ENCODE results near the gene NPSR1. TPM values are rescaled to one million over a fixed set of nuclear protein-coding genes. Genes with fewer than 3 reads are reported as not detected.
"Not testable (repeated sequence)": the region's sequence is repeated elsewhere in the genome, so short reads cannot be mapped to it uniquely, and the experiment has no call there.

Gene NPSR1, protein sequence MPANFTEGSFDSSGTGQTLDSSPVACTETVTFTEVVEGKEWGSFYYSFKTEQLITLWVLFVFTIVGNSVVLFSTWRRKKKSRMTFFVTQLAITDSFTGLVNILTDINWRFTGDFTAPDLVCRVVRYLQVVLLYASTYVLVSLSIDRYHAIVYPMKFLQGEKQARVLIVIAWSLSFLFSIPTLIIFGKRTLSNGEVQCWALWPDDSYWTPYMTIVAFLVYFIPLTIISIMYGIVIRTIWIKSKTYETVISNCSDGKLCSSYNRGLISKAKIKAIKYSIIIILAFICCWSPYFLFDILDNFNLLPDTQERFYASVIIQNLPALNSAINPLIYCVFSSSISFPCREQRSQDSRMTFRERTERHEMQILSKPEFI
- not detected for total RNA-seq

DNA sequence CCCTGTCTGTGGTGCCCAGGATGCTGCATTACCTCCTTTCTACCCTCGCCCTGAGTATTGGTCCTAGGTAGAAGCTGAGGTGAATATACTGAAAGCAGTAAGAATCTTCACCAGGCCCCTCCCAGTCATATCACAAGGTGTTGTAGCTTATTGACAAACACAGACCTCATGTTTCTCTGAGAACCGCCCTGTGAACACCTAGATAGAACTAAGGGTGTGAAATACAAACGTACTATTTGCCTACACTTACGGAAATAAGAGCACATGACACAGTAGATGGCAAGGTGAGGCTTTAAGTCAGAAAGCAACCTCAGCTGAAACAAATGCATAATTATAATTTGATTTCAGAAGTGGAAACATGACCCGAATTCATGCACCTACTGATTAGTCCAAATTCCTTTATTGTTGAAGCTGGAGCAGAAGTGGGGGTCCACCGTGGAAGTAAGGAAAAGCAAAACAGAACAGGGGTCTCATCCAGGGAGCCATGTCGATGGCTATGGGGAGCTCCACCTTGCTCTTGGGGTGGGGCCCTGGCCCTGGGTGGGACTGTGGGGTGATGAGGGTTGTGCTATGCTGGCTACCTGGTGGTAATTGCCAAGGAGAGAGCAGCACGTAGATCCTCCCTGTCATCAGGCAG is at the start of gene NPSR1:
Gene NPSR1, plus strand, starts transcription at position 587 of the 637 bp plus-strand sequence. CDS start 195 bp downstream, outside the sequence.
- DNase-seq, result no peak

DNA sequence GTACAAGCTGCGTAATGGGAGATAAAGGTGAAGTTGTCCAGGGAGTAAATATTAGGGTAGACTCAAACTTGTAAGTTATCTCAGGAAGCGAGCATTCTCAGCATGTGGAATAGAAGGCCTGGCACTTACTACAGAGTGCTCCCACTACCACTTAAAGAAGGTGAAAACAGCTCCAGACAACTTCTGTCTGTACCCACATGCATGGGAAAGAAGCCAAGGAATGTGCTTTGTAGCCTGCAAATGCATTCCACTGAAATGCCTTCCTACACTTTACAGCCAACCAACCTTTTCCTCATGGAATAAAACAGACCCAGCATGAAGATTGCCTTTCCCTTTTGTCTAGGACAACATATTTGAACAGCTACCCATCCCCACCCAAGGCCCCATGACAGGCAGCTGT is 45.4 kb upstream of the NPSR1 start:
- DNase-seq, result no peak

DNA sequence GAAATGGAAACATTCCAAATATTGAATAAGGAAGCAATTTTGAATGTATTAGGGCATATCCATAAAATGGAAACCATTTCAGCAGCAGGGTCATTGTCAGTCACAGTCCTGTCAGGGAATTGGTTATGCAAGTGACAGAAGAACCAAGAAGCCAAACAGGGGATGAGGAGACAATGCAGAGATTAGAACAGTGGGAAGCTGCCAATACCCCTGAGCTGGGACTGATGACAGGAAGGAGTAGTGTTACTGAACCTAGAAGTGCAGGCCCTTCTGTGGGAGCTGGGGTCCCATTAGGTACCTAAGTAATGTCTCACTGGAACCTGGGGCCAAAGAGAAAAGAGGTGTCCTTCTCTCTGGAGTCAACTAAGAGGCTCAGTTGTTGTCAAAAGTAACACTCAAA is 37.6 kb upstream of the NPSR1 start:
- no peak for DNase-seq

DNA sequence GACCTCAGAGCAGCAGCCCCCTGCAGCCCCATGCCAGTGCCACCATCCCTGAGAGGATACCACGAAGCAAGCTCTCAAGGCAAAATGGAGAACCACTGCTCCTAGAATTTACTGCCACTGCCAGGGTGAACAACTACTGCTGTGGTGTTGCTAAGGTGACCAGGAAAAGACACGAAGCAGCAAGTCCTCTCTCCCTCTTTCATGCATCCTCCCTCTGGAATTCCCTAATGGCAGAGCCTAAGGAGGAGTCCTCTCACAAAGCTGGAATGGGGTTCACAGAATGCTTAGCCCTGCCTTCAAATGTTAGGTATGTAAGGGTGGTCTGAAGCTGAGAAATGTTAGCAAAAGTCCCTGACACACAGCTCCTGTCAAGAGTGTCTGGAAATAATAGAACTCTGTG is 35.8 kb upstream of the NPSR1 start:
- DNase-seq, result no peak

DNA sequence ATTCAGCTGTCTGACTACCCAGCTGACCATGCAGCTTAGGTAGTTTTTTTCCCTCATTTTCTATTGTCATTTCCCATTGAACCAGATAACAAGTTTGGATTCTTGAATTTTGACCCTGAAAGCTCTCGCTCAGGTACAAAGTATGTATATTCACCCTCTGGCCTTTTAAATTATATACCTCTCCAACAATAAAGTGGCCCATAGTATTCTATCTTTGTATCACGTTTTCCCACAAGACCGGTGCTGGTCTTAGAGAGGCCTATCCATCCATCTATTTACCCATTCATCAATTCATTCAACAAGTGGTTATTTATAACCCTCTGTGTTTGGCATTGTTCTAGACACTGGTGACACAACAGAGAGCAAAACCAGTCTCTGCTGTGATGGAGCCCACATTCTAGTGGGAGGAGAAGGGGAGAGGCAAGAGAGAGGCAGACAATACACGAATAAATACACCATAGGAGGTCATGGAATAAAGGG is 35.2 kb upstream of the NPSR1 start:
- no peak for DNase-seq

DNA sequence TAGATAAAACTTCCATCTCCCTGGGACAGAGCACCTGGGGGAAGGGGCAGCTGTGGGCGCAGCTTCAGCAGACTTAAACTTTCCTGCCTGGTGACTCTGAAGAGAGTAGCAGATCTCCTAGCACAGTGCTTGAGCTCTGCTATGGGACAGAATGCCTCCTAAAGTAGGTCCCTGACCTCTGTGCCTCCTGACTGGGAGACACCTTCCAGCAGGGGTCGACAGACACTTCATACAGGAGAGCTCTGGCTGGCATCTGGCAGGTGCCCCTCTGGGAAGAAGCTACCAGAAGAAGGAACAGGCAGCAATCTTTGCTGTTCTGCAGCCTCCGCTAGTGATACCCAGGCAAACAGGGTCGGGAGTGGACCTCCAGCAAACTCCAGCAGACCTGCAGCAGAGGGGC is 29.4 kb upstream of the NPSR1 start:
- not testable (repeated sequence) for DNase-seq

DNA sequence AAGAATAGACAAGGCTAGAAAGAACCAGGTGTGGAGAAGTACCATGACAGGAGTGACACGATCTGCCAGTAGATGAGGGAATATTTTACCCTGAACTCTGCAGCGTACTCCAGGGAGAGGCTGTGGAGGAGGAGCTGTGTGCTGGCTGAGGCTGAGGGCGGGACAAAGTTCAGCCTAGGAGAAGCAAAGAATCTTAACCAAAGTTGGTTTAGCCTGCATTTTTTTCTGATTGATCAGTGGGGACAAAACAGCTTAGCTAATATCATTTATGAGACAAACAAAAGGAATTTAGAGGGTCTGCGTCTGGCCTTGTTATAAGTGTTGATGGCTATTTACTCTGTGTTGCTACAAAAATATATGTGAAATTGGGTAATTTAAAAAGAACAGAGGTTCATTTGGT is 5.2 kb upstream of the NPSR1 start:
- DNase-seq, result no peak

DNA sequence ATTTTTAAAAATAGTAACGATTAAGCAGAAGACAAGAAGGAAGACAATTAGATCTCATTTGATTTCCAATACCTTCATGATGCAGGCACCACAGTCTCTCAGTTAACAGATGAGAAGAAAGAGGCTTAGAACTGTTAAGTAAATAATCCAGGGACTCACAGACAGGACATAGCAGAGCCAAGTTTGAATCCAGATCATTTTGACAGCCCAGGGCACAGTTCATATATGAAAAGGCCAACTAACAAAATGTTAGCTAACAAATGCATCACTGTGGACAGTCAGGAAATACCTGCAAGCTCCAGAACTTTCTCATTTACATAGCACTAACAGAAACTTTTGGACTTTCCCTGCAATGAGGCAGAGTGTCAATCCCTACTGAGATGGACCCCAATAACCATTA is 4.2 kb upstream of the NPSR1 start:
- DNase-seq, result no peak

DNA sequence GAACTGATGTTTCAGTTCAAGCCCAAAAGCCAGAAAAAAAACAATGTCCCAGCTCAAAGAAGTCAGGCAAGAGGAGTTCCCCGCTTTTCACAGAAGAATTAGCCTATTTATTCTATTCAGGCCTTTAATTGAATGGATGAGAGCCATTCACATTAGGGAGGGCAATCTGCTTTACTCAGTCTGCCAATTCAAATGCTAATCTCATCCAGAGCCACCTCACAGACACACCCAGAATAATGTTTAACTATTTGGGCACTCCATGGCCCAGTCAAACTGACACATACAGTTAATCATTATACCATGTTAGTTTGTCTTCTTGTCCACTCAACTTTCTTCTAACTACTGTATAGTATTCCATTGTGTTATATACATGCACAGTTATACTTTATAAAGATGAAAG is 2.6 kb upstream of the NPSR1 start:
- no peak for DNase-seq

DNA sequence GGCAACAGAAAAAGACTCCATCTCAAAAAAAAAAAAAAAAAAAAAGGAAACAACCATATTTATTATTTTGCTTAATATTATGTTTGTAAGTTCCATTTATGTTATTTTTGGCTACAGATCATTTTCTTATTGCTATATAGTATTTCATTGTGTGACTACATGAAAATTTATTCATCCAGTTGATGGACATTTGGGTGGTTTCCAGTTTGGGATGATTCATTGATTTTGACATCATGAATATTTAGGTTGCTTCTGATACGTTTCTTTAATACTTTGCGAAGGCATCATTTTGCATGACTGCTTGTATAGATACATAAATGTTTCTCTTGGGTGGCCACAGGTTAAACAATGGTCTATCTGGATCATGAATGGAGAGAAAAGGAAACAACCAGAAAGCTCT is 2.0 kb upstream of the NPSR1 start:
- no peak for DNase-seq

DNA sequence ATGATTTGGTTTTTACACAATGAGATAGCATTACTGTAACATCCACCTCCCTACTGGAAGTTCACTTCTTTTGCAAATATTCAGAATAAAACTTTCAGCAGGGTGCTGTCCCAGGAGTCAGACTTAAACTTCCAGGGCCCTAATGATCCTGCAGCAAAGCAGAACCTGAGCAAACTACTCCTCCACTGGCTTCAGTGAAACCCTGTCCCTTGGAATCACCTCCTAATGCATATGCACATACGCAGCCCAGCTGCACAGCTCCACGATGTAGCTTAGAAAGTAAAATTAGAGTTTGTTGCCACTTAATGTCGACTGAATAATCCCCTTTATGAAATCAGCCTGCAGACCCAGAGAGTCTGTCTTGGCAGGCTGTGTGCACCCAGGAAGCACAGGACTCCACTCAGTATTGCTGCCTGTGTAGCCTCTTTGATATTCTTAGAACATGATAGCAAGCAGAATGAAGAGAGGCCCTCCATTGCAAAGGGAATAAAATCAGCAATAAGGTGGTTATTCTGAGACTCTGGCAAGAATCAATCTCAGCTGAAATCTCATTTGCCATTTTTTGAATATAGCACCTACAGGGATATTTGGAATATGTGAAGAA is 1.6 kb downstream of the NPSR1 start:
- DNase-seq, result no peak

DNA sequence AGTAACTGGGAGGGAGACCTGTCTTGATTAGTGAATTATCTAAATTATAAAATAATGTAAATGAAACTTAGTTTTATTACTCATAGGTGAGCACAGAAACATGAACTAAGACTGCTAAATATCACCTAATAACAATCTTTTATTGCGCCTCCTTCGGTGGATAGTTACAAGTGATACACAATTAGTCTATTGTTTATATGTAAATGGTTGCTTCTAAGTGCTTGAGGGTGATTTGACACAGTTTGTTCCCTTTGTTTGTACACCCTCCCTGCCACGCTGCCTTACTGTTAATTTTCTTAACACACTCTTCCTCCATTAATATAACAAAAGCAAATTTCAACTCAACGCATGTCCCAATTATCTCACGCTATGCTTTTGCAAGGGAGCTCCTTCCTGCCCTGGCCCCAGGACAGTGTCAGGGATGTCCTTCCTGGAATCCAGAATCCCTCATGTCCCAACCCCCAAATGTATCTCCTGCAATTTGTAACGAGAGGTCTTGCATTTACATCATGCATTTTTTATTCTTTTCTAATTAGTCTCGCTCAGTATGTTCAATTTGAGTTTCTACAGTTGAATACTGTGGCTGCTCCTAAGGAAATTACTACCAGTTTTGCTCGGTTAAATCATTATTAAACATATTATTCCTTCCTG is 4.2 kb downstream of the NPSR1 start:
- DNase-seq, result no peak

DNA sequence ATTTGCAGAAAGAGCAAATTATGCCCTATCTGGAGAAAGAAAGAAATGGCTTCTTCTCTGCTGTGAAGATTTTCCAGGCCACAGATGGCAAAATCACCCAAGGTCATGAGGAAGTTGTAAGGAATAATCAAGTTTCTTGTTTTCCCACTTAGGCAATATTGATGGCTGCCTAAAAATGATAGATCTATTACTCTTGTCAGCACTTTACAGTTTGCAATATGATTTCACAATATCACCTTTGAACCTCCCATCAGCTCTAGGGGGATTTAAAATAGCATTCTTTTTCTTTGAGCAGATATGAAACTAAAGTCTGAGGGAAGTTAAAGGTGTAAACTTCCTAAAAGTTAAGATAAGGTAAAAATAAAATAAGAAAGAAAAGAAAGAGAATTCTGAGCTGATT is 6.7 kb downstream of the NPSR1 start:
- DNase-seq, result no peak

DNA sequence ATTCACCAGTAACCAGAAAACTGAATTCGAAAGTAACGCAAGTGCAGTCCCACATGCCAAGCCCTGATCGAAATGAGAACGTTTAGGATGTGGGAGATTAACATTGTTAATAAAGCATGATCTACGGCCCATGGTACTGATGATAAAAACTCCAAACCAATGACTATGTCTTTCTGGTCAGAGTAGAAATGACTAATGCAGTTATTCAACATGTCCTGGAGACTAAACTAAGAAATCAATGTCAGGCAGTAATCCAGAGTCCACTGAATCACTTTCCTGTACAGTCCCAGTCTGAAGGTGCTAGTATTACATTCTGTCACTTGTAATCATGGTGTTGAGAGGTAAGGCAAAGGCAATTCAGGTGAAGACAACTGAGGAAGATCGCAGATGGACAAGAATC is 14.4 kb downstream of the NPSR1 start:
- DNase-seq, result no peak

DNA sequence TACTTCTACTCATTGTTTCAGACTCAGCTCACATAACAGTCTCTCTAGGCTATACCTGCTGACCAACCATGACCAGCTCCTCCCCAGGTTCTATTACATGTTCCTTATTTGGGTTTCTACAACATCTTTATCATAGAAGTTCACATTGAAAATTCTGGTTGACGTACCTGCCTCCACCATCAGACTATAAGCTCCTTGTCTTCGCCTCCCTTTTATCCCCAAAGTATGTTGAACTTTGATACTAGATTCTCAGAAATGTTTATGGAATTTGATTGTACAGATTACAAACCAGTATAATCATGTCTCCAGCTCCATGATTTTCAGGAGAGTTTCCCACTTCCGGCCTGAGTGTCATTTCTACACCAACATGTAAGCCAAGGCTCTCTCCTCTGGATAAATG is 15.0 kb downstream of the NPSR1 start:
- DNase-seq, result no peak

DNA sequence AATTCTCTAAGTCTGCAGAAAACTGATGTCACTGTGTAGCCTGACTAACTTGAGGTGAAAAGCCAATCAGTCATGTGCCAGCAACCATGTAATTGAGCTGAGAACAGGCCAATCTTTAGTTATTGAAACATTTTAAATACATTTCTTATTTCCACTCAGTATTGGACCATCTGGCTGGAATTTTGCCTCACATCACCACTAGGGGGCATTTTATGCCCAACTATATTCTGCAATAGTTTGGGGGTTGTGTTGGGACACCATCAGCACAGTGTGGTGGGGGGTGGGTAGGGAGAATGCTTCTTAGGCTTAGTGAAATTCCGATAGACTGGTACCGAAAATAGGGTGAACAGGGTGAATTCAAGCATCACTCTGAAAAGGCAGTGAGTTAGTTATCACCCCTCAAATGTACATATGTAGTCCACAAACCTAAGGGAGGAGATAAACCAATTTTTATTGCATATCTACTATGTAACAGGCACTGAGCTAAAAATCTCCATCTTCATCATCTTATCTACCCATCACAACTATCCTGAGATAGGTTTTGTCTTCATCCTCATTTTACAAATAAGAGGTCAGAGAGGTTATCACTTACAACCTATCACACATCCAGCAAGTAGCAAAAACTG is 17.8 kb downstream of the NPSR1 start:
- no peak for DNase-seq

DNA sequence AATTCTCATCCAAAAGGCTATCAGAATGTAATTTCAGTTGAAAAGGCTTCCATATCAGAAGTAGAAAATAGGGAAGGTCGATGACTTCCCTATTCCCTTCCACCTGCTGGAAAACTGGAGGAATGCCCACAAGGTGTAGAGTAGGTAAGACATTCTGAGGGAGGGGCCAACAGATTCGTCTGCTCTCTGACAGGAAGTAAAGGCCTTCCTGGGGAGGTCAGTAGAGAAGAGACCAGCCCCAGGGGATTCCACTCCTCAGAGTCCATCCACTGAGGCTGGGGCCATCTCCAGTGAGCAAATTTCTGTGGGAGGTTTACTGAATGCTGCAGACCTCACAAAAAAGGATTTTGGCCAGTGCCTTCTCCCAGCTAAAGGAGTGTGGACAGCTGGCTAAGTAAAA is 19.5 kb downstream of the NPSR1 start:
- no peak for DNase-seq

DNA sequence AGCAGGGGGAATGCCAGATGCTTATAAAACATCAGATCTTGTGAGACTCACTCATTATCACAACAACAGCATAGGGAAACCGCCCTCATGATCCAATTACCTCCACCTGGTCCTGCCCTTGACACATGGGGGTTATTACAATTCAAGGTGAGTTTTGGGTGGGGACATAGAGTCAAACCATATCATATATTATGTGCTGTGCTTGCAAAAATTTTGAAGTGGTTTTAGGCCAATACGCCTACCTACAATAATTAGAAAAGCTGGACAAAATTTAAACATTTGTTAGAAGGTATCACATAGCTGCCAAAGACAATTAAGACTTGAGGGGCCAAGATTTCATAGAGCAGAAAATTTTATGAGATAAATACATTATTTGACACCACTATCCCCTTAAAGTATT is 29.5 kb downstream of the NPSR1 start:
- no peak for DNase-seq

DNA sequence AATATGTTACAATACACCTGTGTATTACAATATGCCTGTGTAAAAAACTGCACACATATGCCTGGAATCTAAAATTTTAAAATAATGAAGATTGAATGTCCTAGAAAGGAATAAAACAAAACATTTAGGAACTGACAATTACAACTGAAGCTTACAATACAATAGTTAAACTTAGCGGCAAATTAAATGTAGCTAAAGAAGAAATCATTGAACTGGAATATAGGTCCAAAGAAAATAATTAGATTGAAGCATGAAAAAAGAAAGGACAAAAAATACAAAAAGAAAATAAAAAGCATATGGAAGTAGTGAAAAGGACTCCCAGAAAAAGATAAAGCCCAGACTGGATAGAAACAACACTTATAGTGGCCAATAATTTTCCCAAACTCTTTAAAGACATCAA is 38.4 kb downstream of the NPSR1 start:
- DNase-seq, result no peak

DNA sequence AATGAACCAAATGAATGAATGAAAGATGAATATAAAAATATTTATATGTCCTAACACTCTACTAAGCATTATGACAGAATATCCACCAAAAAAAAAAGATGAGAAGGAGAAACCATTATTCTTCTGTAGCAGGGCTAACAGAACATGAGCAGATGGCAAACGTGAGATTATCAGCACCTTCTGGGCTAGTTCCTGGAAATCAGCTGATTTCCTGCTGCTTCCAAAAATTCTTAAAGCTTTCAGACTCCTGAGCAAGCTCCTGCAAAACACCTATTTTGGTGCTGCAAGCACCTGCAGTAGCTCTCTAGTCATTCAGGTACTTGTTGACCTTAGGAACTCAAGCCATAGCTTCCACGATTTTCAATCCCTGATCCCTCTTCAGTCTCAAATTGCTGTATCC is 51.8 kb downstream of the NPSR1 start:
- no peak for DNase-seq

DNA sequence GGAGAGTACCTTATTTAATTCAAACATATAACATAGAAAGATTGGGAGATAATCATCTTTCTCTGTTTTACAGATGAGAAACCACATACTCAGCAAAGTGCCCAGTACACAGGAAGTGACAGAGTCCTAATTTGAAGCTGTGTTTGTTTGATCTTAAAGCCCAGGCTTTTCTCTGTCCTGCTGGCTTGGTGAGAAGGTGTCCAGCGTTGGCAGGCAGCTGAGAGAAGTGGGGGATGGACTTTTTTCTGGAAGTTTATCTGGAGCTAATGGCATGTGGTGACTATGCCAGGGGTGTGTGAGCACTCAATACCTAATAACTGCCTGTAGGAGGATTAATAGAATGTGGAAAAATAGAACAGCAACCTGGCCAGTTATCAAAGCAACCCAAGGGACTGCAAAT is 60.8 kb downstream of the NPSR1 start:
- no peak for DNase-seq

DNA sequence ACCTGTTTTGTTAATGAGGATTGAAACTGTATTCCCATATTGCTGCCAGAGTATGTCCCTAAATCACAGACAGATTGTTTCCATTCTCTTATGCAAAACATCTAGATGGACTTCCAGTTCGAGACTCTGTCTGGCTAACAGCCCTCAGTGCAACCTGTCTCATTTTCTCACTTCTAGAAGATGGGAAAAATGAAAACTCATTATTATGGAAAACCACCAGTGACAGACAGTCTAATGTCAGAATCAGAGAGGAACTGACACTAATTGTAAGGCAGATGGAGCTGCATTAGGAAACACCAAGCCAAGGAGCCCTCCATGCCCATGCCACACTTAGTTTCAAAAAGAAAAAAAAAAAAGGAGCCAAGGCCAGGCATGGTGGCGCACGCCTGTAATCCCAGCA is 61.6 kb downstream of the NPSR1 start:
- no peak for DNase-seq

DNA sequence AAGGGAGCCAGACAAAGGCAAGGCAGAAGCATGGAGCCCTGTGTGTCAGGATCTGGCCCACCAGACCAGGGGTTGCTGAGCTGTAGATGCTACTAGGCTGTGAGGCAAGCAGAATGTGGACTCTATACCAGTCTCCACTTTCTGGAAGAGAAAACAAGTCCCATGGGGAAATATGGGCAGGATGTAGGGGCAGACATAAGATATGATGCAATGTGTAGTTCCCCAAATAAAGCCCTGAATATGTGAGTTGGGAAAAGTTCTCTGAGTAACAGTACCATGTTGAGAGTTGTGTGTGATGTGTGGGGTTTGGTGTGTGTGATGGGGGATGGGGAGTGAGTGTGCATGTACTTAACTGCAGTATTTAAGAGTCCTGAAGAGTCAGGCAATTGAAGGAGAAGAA is 62.3 kb downstream of the NPSR1 start:
- DNase-seq, result peak; percentile 42

Data from skin of body (tissue), 2 donors.